ENCODE measurements around the gene ANHX. TPM values are rescaled to one million over a fixed set of nuclear protein-coding genes. Genes with fewer than 3 reads are reported as not detected.
"Not testable (repeated sequence)": the region's sequence is repeated elsewhere in the genome, so short reads cannot be mapped to it uniquely, and the experiment has no call there.

ANHX gene
- total RNA-seq, 2 donors from 2014 or later: not detected

DNA sequence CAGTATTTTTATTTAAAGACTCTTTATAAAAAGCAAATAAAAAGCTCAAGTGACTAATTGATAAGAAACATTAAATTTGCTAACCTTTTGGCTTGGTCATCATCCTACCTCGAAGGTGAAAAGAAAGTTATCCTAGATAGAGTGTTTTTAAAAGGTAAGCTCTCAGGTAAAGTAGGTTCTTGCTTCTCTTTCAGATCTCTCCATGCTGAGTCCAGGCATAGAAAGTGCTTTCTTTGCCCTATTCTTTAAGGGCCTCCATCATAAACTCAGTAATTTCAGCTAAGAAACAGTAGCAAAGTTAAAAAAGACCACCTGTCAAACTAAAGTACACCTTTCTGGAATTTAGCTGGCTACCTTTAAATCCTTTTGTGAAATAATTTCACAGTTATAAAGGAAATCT, 20.6 kb upstream of the ANHX start:
- Histone ChIP-seq H3K4me1 (ENCODE audit: control insufficient read depth, insufficient read depth, low read length) (no peaks in the 10 kb centered on the region), H3K36me3 (ENCODE audit: control insufficient read depth, insufficient read depth, low read length) (no peaks in the 10 kb centered on the region), H3K27me3 (ENCODE audit: control insufficient read depth, insufficient read depth, low read length, poor library complexity, severe bottlenecking) (no peaks in the 10 kb centered on the region), H3K9ac (ENCODE audit: extremely low read depth, low read length, poor library complexity, severe bottlenecking) (no peak overlapping the region), H3K27ac (ENCODE audit: low read depth, low read length) (no peak overlapping the region), H3K9me3 (ENCODE audit: control insufficient read depth, low read length) (peaks cover 43% of the 10 kb centered on the region), H3K4me3 (ENCODE audit: low read length) (no peak overlapping the region)
- 44 to 47% methylated on average over 1 of the region's 1 CpG for whole genome bisulfite sequencing, 2 experiments (ENCODE audit: insufficient coverage in 1 of 2, insufficient read length in 1 of 2)
- TF ChIP-seq, protein P1, sequence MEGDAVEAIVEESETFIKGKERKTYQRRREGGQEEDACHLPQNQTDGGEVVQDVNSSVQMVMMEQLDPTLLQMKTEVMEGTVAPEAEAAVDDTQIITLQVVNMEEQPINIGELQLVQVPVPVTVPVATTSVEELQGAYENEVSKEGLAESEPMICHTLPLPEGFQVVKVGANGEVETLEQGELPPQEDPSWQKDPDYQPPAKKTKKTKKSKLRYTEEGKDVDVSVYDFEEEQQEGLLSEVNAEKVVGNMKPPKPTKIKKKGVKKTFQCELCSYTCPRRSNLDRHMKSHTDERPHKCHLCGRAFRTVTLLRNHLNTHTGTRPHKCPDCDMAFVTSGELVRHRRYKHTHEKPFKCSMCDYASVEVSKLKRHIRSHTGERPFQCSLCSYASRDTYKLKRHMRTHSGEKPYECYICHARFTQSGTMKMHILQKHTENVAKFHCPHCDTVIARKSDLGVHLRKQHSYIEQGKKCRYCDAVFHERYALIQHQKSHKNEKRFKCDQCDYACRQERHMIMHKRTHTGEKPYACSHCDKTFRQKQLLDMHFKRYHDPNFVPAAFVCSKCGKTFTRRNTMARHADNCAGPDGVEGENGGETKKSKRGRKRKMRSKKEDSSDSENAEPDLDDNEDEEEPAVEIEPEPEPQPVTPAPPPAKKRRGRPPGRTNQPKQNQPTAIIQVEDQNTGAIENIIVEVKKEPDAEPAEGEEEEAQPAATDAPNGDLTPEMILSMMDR (conservative IDR thresholded peaks at IDR 0.05): no peak
- no peak for DNase-seq
- no peak overlapping the region for H3K27ac Mint-ChIP-seq
- H3K36me3 Mint-ChIP-seq (ENCODE audit: low read depth): no peaks in the 10 kb centered on the region
- peaks cover 69% of the 10 kb centered on the region for H3K9me3 Mint-ChIP-seq
- no peak overlapping the region for H3K4me3 Mint-ChIP-seq
- no peaks in the 10 kb centered on the region for H3K27me3 Mint-ChIP-seq (ENCODE audit: insufficient read depth)
- no peaks in the 10 kb centered on the region for H3K4me1 Mint-ChIP-seq

DNA sequence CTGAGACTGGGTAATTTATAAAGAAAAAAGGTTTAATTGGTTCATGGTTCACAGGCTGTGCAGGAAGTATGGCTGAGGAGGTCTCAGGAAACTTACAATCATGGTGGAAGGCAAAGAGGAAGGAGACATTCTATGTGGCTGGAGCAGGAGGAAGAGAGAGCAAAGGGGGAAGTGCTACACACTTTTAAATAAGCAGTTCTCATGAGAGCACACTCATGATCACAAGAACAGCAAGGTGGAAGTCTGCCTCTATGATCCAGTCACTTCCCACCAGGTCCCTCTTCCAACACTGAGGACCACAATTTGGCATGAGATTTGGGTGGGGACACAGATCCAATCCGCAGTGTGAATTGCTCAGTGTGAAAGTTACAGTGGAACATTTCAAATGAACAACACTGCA, 20.2 kb upstream of the ANHX start:
- not testable (repeated sequence) for H3K36me3 Mint-ChIP-seq (ENCODE audit: low read depth); DNase-seq

DNA sequence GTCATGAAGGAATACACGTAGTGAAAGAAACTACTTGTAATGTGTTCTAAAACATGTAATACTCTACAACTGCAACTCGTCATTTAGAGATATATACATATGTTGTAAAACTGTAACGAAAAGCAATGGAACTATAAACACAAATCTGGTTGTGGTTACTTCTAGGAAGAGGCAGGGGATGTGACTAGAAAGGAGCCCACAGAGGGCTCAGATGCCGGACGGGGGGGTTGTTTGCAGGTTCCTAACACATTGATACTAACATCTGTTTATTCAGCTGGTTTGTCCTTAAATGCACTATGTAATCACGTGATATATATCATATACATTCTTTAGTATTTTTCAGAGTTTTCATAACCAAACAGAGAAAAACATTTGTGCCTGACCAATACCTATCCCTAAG, 16.1 kb upstream of the ANHX start:
- TF ChIP-seq, protein P1 (conservative IDR thresholded peaks at IDR 0.05): no peak
- Histone ChIP-seq H3K36me3 (ENCODE audit: control insufficient read depth, insufficient read depth, low read length) (no peaks in the 10 kb centered on the region), H3K9me3 (ENCODE audit: control insufficient read depth, low read length) (peaks cover 35% of the 10 kb centered on the region), H3K4me3 (ENCODE audit: low read length) (no peak overlapping the region), H3K27me3 (ENCODE audit: control insufficient read depth, insufficient read depth, low read length, poor library complexity, severe bottlenecking) (no peaks in the 10 kb centered on the region), H3K27ac (ENCODE audit: low read depth, low read length) (no peak overlapping the region), H3K4me1 (ENCODE audit: control insufficient read depth, insufficient read depth, low read length) (no peaks in the 10 kb centered on the region), H3K9ac (ENCODE audit: extremely low read depth, low read length, poor library complexity, severe bottlenecking) (no peak overlapping the region)
- Mint-ChIP-seq H3K9me3 (peaks cover 66% of the 10 kb centered on the region), H3K4me1 (no peaks in the 10 kb centered on the region), H3K27ac (no peak overlapping the region), H3K27me3 (ENCODE audit: insufficient read depth) (no peaks in the 10 kb centered on the region), H3K4me3 (no peak overlapping the region), H3K36me3 (ENCODE audit: low read depth) (no peaks in the 10 kb centered on the region)
- DNase-seq: no peak
- 74 to 80% methylated on average over 1 to 4 of the region's 6 CpGs for WGBS, 2 experiments (ENCODE audit: insufficient coverage in 1 of 2, insufficient read length in 1 of 2)

More for the DNA sequence above, 20.2 kb upstream of the ANHX start:
- not testable (repeated sequence) for H3K4me1 ChIP-seq (ENCODE audit: control insufficient read depth, insufficient read depth, low read length); H3K4me1 Mint-ChIP-seq; H3K4me3 ChIP-seq (ENCODE audit: low read length); H3K27me3 Mint-ChIP-seq (ENCODE audit: insufficient read depth); H3K27ac Mint-ChIP-seq; H3K36me3 ChIP-seq (ENCODE audit: control insufficient read depth, insufficient read depth, low read length); H3K27me3 ChIP-seq (ENCODE audit: control insufficient read depth, insufficient read depth, low read length, poor library complexity, severe bottlenecking); H3K4me3 Mint-ChIP-seq; H3K27ac ChIP-seq (ENCODE audit: low read depth, low read length); H3K9ac ChIP-seq (ENCODE audit: extremely low read depth, low read length, poor library complexity, severe bottlenecking)
- WGBS, 2 experiments (ENCODE audit: insufficient coverage in 1 of 2, insufficient read length in 1 of 2): 13 to 50% methylated on average over 1 of the region's 1 CpG
- peaks cover 68% of the 10 kb centered on the region for H3K9me3 Mint-ChIP-seq
- peaks cover 46% of the 10 kb centered on the region for H3K9me3 ChIP-seq (ENCODE audit: control insufficient read depth, low read length)

DNA sequence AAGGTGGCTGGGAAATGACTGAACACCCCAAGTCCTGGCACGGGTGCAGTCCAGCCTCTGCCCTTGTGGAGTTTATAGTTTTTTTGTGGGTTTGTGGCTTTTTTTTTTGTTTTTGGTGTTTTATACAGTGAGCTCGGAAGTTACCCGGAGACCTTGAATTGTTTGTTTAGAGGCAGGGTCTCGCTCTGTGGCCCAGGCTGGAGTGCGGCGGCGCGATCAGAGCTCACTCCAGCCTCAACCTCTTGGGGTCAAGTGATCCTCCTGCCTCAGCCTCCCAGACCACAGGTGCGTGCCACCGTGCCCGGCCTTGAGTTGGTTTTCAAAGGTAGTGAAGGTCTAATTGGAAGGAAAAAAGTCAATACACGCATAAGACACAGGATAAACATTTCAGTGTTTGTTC, 879 bp upstream of the ANHX start:
- no peak overlapping the region for H3K4me3 Mint-ChIP-seq
- no peak overlapping the region for H3K9ac ChIP-seq (ENCODE audit: extremely low read depth, low read length, poor library complexity, severe bottlenecking)
- peaks cover 4% of the 10 kb centered on the region for H3K27me3 Mint-ChIP-seq (ENCODE audit: insufficient read depth)
- DNase-seq: no peak
- peaks cover 78% of the 10 kb centered on the region for H3K9me3 Mint-ChIP-seq
- H3K4me1 Mint-ChIP-seq: no peaks in the 10 kb centered on the region
- H3K27ac ChIP-seq (ENCODE audit: low read depth, low read length): no peak overlapping the region
- no peak overlapping the region for H3K27ac Mint-ChIP-seq
- no peaks in the 10 kb centered on the region for H3K27me3 ChIP-seq (ENCODE audit: control insufficient read depth, insufficient read depth, low read length, poor library complexity, severe bottlenecking)
- WGBS, 2 experiments (ENCODE audit: insufficient coverage in 1 of 2, insufficient read length in 1 of 2): 75 to 89% methylated on average over 8 to 12 of the region's 12 CpGs
- H3K4me3 ChIP-seq (ENCODE audit: low read length): no peak overlapping the region
- TF ChIP-seq, protein P1 (conservative IDR thresholded peaks at IDR 0.05): no peak
- no peaks in the 10 kb centered on the region for H3K36me3 ChIP-seq (ENCODE audit: control insufficient read depth, insufficient read depth, low read length)
- H3K9me3 ChIP-seq (ENCODE audit: control insufficient read depth, low read length): peaks cover 46% of the 10 kb centered on the region
- H3K36me3 Mint-ChIP-seq (ENCODE audit: low read depth): peaks cover 7% of the 10 kb centered on the region
- H3K4me1 ChIP-seq (ENCODE audit: control insufficient read depth, insufficient read depth, low read length): no peaks in the 10 kb centered on the region

Data from endodermal cell (in vitro differentiated cells).